ENCODE results near the gene PLEKHA4.
"Not testable (repeated sequence)": the region's sequence is repeated elsewhere in the genome, so short reads cannot be mapped to it uniquely, and the experiment has no call there.

PLEKHA4 gene

DNA sequence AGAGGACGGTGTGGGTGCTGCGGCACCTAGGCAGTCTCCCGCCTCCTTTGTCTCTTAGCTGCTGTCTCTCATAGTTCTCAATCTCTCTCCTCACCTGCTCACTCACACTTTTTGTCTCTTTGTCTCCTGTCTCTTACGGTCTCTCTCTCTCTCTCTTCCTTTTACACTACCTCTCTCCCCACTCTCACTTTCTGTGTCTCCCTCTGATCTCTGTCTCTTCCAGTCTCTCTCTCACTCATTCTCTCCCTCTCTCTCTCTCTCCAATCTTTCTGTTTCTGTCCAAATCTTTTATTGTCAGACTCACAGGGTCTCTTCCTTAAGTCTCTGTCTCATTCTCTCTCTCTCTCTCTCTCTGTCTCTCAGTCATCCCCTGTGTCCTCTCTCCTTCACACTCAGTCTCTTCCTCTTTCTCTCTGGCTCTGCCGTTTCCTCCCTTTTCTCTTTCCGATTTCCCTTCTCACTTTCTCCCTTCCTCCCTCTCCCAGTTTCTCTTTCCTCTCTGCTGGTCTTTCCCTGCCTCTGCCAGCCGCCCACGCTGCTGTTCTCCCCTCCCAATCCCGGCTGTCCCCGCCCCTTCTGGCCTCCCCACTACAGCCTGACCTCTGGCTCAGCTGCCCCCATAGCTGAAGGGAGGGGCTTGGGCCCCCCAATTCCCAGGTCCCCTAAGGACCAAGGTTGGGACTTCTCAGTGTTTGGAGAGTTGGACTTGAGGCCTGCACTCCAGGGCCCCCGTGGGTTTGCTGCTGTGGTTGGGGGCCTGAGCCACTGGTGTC lies at the start of gene PLEKHA4:
PLEKHA4 (minus strand) TSS at position 504 of the 773 bp plus-strand sequence. CDS start 997 bp downstream, outside the sequence.
- in situ Hi-C loops (cut with HindIII; ENCODE audit: low sequenced_read_pairs), result no loop called here

- in situ Hi-C loops (cut with HindIII; ENCODE audit: low sequenced_read_pairs), result no loop called here
Observed at GRCh38 chr19:48918071-48918470, 49.7 kb upstream of the PLEKHA4 start.

- in situ Hi-C loops (cut with HindIII; ENCODE audit: low sequenced_read_pairs), result no loop called here
Observed at GRCh38 chr19:48915757-48916156, 47.3 kb upstream of the PLEKHA4 start.

GRCh38 chr19:48914181-48914580 lies 45.8 kb upstream of the PLEKHA4 start:
- in situ Hi-C loops (cut with HindIII; ENCODE audit: low sequenced_read_pairs), result loop anchor here (5.0 kb wide), 1 partner anchor 63 kb away; no protein-coding TSS in a partner anchor

DNA sequence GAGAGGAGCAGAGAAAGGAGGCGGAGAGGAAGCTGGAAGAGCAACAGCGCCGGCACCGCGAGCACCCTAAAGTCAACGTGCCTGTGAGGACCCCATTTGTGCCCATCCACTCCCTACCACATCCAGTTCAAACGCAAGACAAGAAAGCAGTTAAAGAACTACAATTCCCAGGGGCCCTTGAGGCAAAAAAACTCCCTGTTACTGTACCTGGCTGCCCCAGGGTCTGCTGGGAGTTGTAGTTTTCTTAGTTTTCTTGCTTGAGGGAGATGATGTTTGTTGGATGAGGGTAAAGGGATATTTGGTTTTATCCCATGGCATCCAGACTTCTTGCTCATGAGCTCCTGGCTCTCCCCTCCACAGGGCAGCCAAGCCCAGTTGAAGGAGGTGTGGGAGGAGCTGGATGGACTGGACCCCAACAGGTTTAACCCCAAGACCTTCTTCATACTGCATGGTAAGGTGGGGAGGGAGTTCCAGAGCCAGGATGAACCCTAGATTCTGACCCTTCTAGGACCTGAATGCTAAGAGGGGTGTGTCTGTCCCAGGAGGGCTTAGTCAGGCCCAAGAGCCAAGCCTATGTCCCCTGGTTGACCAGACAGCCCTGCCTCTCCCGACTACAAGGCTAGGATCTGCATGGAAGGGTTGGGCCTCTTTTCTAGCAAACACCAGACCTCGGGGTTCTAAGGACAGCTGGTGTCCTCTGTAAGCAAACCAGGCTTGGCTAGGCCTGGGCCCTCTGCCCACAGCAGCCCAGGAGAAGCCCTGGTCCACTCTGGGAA lies 44.9 kb upstream of the PLEKHA4 start:
- in situ Hi-C loops (cut with HindIII; ENCODE audit: low sequenced_read_pairs), result loop anchor here (5.0 kb wide), 1 partner anchor 64 kb away; no protein-coding TSS in a partner anchor

DNA sequence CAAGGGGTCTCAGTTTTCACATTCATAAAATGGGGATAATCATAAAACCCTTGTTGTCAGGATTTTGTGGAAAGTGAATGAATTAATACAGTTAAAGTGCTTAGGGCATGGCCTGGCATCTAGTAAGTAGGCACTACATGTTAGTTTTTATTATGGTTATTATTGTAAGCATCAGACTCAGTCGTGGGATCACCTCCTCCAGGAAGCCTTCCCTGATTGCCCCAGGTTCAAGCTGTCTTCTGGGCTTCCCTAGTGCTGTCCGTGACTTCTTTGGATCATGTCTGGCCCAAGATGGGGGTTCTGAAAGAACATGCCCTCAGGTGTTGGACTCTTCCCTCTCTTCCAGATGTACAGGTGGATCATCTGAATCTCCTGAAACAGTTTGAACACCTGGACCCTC lies 42.4 kb upstream of the PLEKHA4 start:
- in situ Hi-C loops (cut with HindIII; ENCODE audit: low sequenced_read_pairs), result loop anchor here (5.0 kb wide), 1 partner anchor 66 kb away; no protein-coding TSS in a partner anchor

GRCh38 chr19:48909424-48910077 lies 41.1 kb upstream of the PLEKHA4 start:
- in situ Hi-C loops (cut with HindIII; ENCODE audit: low sequenced_read_pairs), result loop anchor here (5.0 kb wide), 1 partner anchor 68 kb away; no protein-coding TSS in a partner anchor

DNA sequence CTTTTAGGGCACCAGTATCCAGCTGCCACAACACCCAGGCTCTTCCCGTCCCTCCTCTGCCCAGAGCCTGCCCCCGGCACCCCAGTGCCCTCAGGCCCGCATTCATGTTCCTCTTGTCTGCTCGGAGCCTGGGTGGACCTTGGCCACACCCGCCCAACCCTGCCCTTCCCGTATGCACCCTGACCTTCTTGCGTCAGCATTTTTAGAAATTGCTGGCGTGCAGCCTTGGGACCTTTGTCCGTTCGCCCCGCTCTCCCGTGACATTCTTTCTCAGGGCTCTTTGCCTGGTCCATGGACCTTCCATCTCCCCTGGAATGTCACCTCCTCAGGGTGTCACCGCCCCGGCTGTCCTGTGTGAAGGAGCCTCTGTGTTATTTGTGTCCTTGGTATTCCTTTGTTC lies 39.3 kb upstream of the PLEKHA4 start:
- in situ Hi-C loops (cut with HindIII; ENCODE audit: low sequenced_read_pairs), result no loop called here

DNA sequence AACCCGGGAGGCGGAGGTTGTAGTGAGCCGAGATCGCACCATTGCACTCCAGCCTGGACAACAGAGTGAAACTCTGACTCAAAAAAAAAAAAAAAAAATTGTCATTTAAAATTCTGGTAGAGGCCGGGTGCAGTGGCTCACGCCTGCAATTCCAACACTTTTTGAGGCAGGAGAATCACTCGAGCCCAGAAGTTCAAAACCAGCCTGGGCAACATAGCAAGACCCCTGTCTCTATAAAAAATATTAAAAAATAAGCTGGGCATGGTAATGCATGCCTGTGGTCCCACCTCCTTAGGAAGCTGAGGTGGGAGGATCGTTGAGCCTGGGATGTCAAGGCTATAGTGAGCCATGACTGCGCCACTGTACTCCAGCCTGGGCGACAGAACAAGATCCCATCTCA lies 37.9 kb upstream of the PLEKHA4 start:
- in situ Hi-C loops (cut with HindIII; ENCODE audit: low sequenced_read_pairs), result no loop called here

- in situ Hi-C loops (cut with HindIII; ENCODE audit: low sequenced_read_pairs), result no loop called here
Observed at GRCh38 chr19:48905664-48906063, 37.2 kb upstream of the PLEKHA4 start.

- in situ Hi-C loops (cut with HindIII; ENCODE audit: low sequenced_read_pairs), result not testable (repeated sequence)
Observed at GRCh38 chr19:48903788-48904187, 35.4 kb upstream of the PLEKHA4 start.

- in situ Hi-C loops (cut with HindIII; ENCODE audit: low sequenced_read_pairs), result not testable (repeated sequence)
Observed at GRCh38 chr19:48902291-48902690, 33.9 kb upstream of the PLEKHA4 start.

DNA sequence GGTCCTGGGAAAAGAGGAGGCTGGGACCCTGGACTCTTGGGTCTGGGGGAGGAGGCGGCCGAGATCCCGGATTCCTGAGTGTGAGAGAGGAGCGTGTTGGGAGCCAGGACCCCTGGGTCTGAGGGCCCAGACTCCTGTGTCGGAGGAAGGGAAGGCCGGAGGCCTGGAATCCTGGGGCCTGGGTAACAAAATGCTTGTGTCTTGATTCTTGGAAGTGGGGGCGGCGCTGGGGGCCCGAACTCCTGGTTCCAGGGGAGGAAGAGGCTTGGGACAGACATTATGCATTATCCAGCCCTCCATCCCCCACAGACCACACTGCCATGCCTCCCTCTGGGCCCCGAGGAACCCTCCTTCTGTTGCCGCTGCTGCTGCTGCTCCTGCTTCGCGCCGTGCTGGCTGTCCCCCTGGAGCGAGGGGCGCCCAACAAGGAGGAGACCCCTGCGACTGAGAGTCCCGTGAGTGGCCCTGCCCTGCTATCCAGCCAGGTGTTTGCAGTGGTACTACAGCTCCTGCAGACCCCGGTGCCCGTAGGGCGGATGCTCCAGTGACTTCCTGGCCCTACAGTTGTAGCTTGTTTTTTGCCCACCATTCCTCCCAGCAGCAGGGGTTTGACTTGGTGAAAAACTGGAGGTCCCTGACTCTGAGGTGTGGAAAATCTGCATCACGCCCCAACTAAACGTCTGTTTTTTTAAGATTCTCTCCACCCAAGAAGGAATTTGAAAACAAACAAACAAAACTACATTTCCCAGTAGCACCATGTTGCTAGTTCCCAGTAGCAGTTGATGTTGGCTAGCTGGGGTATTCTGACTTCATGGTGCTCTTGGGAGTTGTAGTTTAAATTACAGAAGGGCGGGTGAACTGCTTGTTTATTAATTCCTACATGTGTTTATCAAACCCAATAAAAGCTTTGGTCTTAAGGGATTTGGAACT lies 32.3 kb upstream of the PLEKHA4 start:
- in situ Hi-C loops (cut with HindIII; ENCODE audit: low sequenced_read_pairs), result no loop called here

DNA sequence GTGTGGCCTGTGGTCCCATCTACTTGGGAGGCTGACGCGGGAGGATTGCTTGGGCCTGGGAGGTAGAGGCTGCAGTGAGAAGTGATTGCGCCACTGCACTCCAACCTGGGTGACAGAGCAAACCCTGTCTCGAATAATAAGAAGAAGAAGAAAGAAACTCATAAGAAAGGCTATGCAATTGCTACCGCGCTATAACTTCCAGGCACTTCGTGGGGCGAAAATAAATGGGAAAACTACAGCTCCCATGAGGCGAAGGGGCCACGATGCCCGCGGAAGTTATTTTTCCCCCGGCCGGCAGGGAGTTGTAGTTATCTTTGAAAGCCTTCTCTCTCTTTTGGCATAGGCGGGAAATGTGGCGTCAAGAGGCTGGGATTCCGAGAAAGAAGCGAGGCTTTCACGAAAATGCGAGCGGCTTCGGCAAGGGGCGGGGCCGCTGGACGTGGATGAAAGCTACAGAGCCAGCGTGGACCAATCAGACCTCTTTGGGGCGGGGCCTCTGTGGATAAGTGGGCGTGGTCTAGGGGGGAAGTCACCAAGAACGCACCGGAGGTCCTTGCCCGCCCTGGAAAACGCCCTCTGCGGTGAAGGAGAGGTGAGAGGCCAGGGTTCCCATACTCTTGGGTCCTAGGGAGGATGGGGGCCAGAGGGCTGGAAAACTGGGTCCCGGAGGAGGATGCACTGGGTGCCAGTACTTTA lies 31.5 kb upstream of the PLEKHA4 start, which contains the start of gene NUCB1:
NUCB1 (plus strand) TSS at position 532 of the 696 bp plus-strand sequence. CDS start 485 bp downstream, outside the sequence.
- in situ Hi-C loops (cut with HindIII; ENCODE audit: low sequenced_read_pairs), result no loop called here

DNA sequence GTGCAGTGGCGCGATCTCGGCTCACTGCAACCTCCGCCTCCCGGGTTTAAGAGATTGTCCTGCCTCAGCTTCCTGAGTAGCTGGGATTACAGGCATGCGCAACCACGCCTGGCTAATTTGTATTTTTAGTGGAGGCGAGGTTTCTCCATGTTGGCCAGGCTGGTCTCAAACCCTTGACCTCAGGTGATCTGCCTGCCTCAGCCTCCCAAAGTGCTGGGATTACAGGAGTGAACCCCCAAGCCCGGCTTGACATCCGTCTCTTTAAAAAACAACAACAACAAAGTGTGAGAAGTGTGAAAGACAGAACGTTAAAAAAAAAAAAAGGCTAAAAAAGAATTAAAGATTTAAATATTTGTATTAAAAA lies 31.0 kb upstream of the PLEKHA4 start:
- in situ Hi-C loops (cut with HindIII; ENCODE audit: low sequenced_read_pairs), result not testable (repeated sequence)

DNA sequence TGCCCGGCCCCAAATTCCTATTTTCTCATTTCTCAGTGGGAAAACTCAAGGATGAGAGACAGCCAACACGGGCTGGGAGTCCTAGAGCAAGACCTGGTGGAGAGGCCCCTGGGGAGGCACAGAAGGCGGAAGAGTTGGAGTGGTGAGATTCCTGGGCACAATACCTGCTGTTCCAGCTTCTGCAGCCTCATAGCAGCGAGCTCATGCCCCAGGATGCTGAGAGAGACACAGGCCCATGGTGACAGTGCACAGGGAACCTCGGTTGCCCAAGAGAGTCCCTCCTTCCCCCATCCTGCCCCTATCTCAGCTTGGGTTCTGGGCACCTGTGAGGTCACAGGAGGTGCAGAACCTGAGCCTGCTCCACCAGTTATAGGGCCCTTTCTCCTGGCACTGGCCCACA lies 28.8 kb upstream of the PLEKHA4 start:
- in situ Hi-C loops (cut with HindIII; ENCODE audit: low sequenced_read_pairs), result no loop called here

GRCh38 chr19:48896191-48896720 lies 27.8 kb upstream of the PLEKHA4 start:
- in situ Hi-C loops (cut with HindIII; ENCODE audit: low sequenced_read_pairs), result no loop called here

GRCh38 chr19:48895226-48895625 lies 26.8 kb upstream of the PLEKHA4 start:
- in situ Hi-C loops (cut with HindIII; ENCODE audit: low sequenced_read_pairs), result no loop called here

GRCh38 chr19:48890551-48890950 lies 22.1 kb upstream of the PLEKHA4 start:
- in situ Hi-C loops (cut with HindIII; ENCODE audit: low sequenced_read_pairs), result no loop called here

Data from endothelial cell of hepatic sinusoid (primary cell).